DND-41 (cell line): ENCODE measurements around the gene ANKRD11.
"Not testable (repeated sequence)": the region's sequence is repeated elsewhere in the genome, so short reads cannot be mapped to it uniquely, and the experiment has no call there.

ENCODE experiments used
- ATAC-seq: fragments of 200-7000 bp; cut with Tn5 transposase; 3 replicates; pipeline ENCODE4 v1.9.1; 2021; ENCODE audit warnings: low read depth; ENCODE audit not compliant: insufficient read depth
- DNase-seq: peaks from one replicate; pipeline ENCODE4 v3.0.0-alpha.2; 2020
- H2AFZ ChIP-seq: 2 replicates; pipeline ENCODE4 v1.6.0; 2012; ENCODE audit warnings: low read depth, low read length
- H3K27ac ChIP-seq: 2 replicates; pipeline ENCODE4 v1.5.1; 2012; ENCODE audit warnings: low read length, inconsistent platforms
- H3K27me3 ChIP-seq: fragments of 200-600 bp; sonication (generic); 2 replicates; pipeline ENCODE4 v1.6.0; 2012; ENCODE audit warnings: low read length, mild to moderate bottlenecking, inconsistent platforms; ENCODE audit not compliant: insufficient read depth, poor library complexity
- H3K36me3 ChIP-seq: 2 replicates; pipeline ENCODE4 v1.5.1; 2012; ENCODE audit warnings: low read length, inconsistent platforms; ENCODE audit not compliant: insufficient read depth
- H3K4me1 ChIP-seq: 2 replicates; pipeline ENCODE4 v1.5.1; 2012; ENCODE audit warnings: mild to moderate bottlenecking, low read length; ENCODE audit not compliant: insufficient read depth
- H3K4me2 ChIP-seq: 2 replicates; pipeline ENCODE4 v1.6.0; 2012; ENCODE audit warnings: mild to moderate bottlenecking, moderate library complexity, low read length, inconsistent platforms; ENCODE audit not compliant: insufficient read depth
- H3K4me3 ChIP-seq, 2 experiments: fragments of 200-600 bp in 1 of 2; shearing (Covaris generic) in 1 of 2; 2 replicates each; pipeline ENCODE4 v1.5.1; 2012 to 2016; ENCODE audit warnings: inconsistent platforms in 2 of 2, low read length in 2 of 2, mild to moderate bottlenecking in 2 of 2, low read depth in 1 of 2, moderate library complexity in 1 of 2
- H3K79me2 ChIP-seq: 2 replicates; pipeline ENCODE4 v1.6.0; 2012; ENCODE audit warnings: low read length, inconsistent platforms; ENCODE audit not compliant: insufficient read depth
- H3K9ac ChIP-seq: 2 replicates; pipeline ENCODE4 v1.6.0; 2012; ENCODE audit warnings: low read depth, mild to moderate bottlenecking, inconsistent platforms, low read length, moderate library complexity
- H3K9me3 ChIP-seq: 2 replicates; pipeline ENCODE4 v1.5.1; 2012; ENCODE audit warnings: low read length, moderate library complexity, mild to moderate bottlenecking, inconsistent platforms; ENCODE audit not compliant: insufficient read depth, severe bottlenecking
- H4K20me1 ChIP-seq: 2 replicates; pipeline ENCODE4 v1.6.0; 2012; ENCODE audit warnings: low read length; ENCODE audit not compliant: insufficient read depth
- CTCF ChIP-seq: IDR thresholded peaks from 2 replicates; pipeline ENCODE4 v1.5.1; 2012; ENCODE audit warnings: borderline replicate concordance, low read length, moderate library complexity, mild to moderate bottlenecking; ENCODE audit not compliant: poor library complexity, severe bottlenecking; ENCODE audit errors: extremely low read depth
- EZH2 ChIP-seq: IDR thresholded peaks from 3 replicates; pipeline ENCODE4 v1.6.1; 2012; ENCODE audit warnings: borderline replicate concordance, low read depth, mild to moderate bottlenecking, moderate library complexity, low read length, inconsistent platforms; ENCODE audit not compliant: severe bottlenecking

ANKRD11 gene

GRCh38 chr16:89384282-89384681 is 106.1 kb downstream of the ANKRD11 start:
- Histone ChIP-seq H3K4me1 (peaks cover 11% of the 10 kb centered on the region), H3K9me3 (no peaks in the 10 kb centered on the region), H4K20me1 (peaks cover 96% of the 10 kb centered on the region), H3K27ac (no peak overlapping the region), H3K27me3 (no peaks in the 10 kb centered on the region), H3K4me3 (no peak overlapping the region), H3K9ac (no peak overlapping the region), H3K79me2 (peaks cover 100% of the 10 kb centered on the region), H3K4me2 (no peak overlapping the region), H3K36me3 (peaks cover 26% of the 10 kb centered on the region), H2AFZ (no peak overlapping the region)
- TF ChIP-seq EZH2 (no peak), CTCF (no peak)
- ATAC-seq (no peak), DNase-seq (no peak)

- DNase-seq (no peak), ATAC-seq (peak; percentile 55)
- H3K9ac ChIP-seq = no peak overlapping the region
- H3K4me2 ChIP-seq = no peak overlapping the region
- peaks cover 96% of the 10 kb centered on the region for H4K20me1 ChIP-seq
- no peak overlapping the region for H3K27ac ChIP-seq
- peaks cover 100% of the 10 kb centered on the region for H3K79me2 ChIP-seq
- no peak overlapping the region for H2AFZ ChIP-seq
- no peak overlapping the region for H3K4me3 ChIP-seq
- no peaks in the 10 kb centered on the region for H3K27me3 ChIP-seq
- H3K4me1 ChIP-seq = peaks cover 4% of the 10 kb centered on the region
- peaks cover 19% of the 10 kb centered on the region for H3K36me3 ChIP-seq
- TF ChIP-seq EZH2 = no peak
- no peak for TF ChIP-seq CTCF
- no peaks in the 10 kb centered on the region for H3K9me3 ChIP-seq
These were observed 107.0 kb downstream of the ANKRD11 start for GRCh38 chr16:89383095-89384003.

DNA sequence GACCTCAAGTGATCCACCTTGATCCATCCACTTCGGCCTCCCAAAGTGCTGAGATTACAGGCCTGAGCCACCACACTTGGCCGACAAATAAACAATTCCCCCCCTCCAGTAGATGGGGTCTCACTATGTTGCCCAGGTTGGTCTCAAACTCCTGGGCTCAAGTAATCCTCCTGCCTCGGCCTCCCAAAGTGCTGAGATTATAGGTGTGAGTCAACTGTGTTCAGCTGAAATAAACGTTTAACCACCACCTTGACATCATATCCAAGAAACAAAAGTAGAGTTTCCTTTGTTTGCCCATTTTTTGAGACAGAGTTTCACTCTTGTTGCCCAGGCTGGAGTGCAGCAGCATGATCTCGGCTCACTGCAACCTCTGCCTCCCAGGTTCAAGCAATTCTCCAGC is 107.8 kb downstream of the ANKRD11 start:
- H3K27me3 ChIP-seq, H3K4me2 ChIP-seq, H3K27ac ChIP-seq, H3K9me3 ChIP-seq, H3K4me3 ChIP-seq, H3K4me1 ChIP-seq, H2AFZ ChIP-seq, ATAC-seq, DNase-seq, H3K9ac ChIP-seq: not testable (repeated sequence)
- Histone ChIP-seq H3K79me2 (peaks cover 100% of the 10 kb centered on the region), H4K20me1 (peaks cover 96% of the 10 kb centered on the region), H3K36me3 (peaks cover 18% of the 10 kb centered on the region)

GRCh38 chr16:89381788-89382187 is 108.6 kb downstream of the ANKRD11 start:
- H3K9ac ChIP-seq = no peak overlapping the region
- H3K4me3 ChIP-seq = no peak overlapping the region
- H2AFZ ChIP-seq = no peak overlapping the region
- H3K27ac ChIP-seq = no peak overlapping the region
- TF ChIP-seq CTCF (no peak), EZH2 (no peak)
- peaks cover 100% of the 10 kb centered on the region for H3K79me2 ChIP-seq
- H3K4me2 ChIP-seq = no peak overlapping the region
- DNase-seq = no peak
- no peak for ATAC-seq
- peaks cover 97% of the 10 kb centered on the region for H4K20me1 ChIP-seq
- peaks cover 20% of the 10 kb centered on the region for H3K36me3 ChIP-seq
- no peaks in the 10 kb centered on the region; the same call in 1 of the 2 replicates for H3K4me1 ChIP-seq
- H3K27me3 ChIP-seq = no peaks in the 10 kb centered on the region
- no peaks in the 10 kb centered on the region for H3K9me3 ChIP-seq
